Activated naive CD8-positive, alpha-beta T cell treated with anti-CD3 and anti-CD28 coated beads for 36 hours (primary cell): Measurements from ENCODE around the gene POLD3. TPM values are rescaled to one million over a fixed set of nuclear protein-coding genes. Genes with fewer than 3 reads are reported as not detected.

Source experiments
- DNase-seq: peaks from one replicate; pipeline ENCODE4 v3.0.0; 2021
- H3K27ac Mint-ChIP-seq: one replicate; pipeline ENCODE4 v1.8.0; 2022; ENCODE audit warnings: mild to moderate bottlenecking, moderate library complexity, mixed read lengths
- H3K27me3 Mint-ChIP-seq: one replicate; pipeline ENCODE4 v1.8.0; 2022; ENCODE audit warnings: mild to moderate bottlenecking, mixed read lengths
- H3K36me3 Mint-ChIP-seq: one replicate; pipeline ENCODE4 v1.8.0; 2021; ENCODE audit warnings: mild to moderate bottlenecking, mixed read lengths
- H3K4me1 Mint-ChIP-seq: one replicate; pipeline ENCODE4 v1.8.0; 2021; ENCODE audit warnings: mixed read lengths
- H3K4me3 Mint-ChIP-seq: one replicate; pipeline ENCODE4 v1.8.0; 2022; ENCODE audit warnings: mild to moderate bottlenecking, moderate library complexity, mixed read lengths
- H3K9me3 Mint-ChIP-seq: one replicate; pipeline ENCODE4 v1.8.0; 2022; ENCODE audit warnings: mixed read lengths
- total RNA-seq, 2 experiments: library from RNA; stranded (reverse); gene quantifications; one replicate each; pipeline ENCODE4 v1.2.3, GENCODE V29; 2021

POLD3 gene
- total RNA-seq, 2 experiments from 2014 or later: 68.4 to 71.3 TPM

- H3K36me3 Mint-ChIP-seq: peaks cover 18% of the 10 kb centered on the region
- H3K4me3 Mint-ChIP-seq: no peak overlapping the region
- no peaks in the 10 kb centered on the region for H3K27me3 Mint-ChIP-seq
- H3K27ac Mint-ChIP-seq: no peak overlapping the region
- H3K4me1 Mint-ChIP-seq: peaks cover 2% of the 10 kb centered on the region
- H3K9me3 Mint-ChIP-seq: no peaks in the 10 kb centered on the region
- no peak for DNase-seq
These were observed 16.0 kb downstream of the POLD3 start for GRCh38 chr11:74608431-74608830.

DNA sequence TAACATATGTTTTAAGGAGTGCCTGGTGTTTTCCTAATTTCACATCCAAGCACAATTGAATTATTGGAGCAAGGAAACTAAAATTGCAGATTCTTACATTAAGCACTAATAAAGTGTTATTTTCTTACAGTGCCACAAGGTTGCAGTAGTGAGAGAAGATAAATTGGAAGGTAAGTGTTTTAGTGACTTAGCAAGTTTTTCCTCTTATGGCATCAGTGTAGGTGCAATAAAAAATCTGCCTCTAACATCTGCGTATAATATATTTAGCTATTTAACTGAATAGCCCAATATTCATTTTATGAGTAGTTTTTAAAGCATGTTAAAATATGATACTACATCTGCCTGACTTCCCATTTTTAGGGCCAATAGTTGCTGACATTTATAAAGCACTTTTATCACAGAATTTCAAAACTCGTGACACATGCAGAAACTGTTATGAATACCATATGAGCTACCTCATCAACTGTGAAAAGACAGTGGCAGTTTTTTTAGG, 19.0 kb downstream of the POLD3 start:
- Mint-ChIP-seq H3K4me1 (peaks cover 2% of the 10 kb centered on the region), H3K4me3 (no peak overlapping the region), H3K9me3 (no peaks in the 10 kb centered on the region), H3K27ac (no peak overlapping the region), H3K27me3 (no peaks in the 10 kb centered on the region), H3K36me3 (peaks cover 21% of the 10 kb centered on the region)
- no peak for DNase-seq

- Mint-ChIP-seq H3K4me3 (no peak overlapping the region), H3K27me3 (no peaks in the 10 kb centered on the region), H3K27ac (no peak overlapping the region), H3K4me1 (peaks cover 2% of the 10 kb centered on the region), H3K36me3 (peaks cover 27% of the 10 kb centered on the region), H3K9me3 (no peaks in the 10 kb centered on the region)
- no peak for DNase-seq
These were observed 20.5 kb downstream of the POLD3 start for GRCh38 chr11:74612877-74613276.

- Mint-ChIP-seq H3K4me1 (no peaks in the 10 kb centered on the region), H3K36me3 (peaks cover 28% of the 10 kb centered on the region), H3K27ac (no peak overlapping the region), H3K4me3 (no peak overlapping the region), H3K9me3 (no peaks in the 10 kb centered on the region), H3K27me3 (no peaks in the 10 kb centered on the region)
- DNase-seq: no peak
These were observed 22.9 kb downstream of the POLD3 start for GRCh38 chr11:74615311-74615710.

GRCh38 chr11:74615988-74616387, 23.6 kb downstream of the POLD3 start:
- H3K4me1 Mint-ChIP-seq: no peaks in the 10 kb centered on the region
- H3K27ac Mint-ChIP-seq: no peak overlapping the region
- H3K36me3 Mint-ChIP-seq: peaks cover 31% of the 10 kb centered on the region
- no peaks in the 10 kb centered on the region for H3K9me3 Mint-ChIP-seq
- H3K27me3 Mint-ChIP-seq: no peaks in the 10 kb centered on the region
- no peak overlapping the region for H3K4me3 Mint-ChIP-seq
- DNase-seq: no peak

DNA sequence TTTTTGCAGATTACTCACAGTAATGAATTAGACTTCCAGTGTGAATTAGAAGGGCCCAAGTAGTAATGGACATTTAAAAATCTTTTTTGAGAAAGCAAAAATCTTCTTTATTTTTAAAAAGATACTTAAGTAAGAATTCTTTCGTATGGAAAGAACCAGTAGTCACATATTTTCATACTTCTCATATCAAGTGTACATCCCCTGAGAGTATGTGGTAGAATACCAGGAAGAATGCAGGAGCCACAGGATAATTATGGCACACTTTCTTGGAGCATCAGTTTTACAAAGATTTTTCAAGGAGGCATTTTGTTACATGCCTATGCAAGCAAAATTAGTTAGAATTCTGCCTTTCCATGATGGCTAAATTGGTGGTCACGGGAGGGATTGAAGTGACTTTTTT, 28.1 kb downstream of the POLD3 start:
- no peak for DNase-seq
- Mint-ChIP-seq H3K9me3 (no peaks in the 10 kb centered on the region), H3K27ac (no peak overlapping the region), H3K36me3 (peaks cover 48% of the 10 kb centered on the region), H3K4me1 (no peaks in the 10 kb centered on the region), H3K27me3 (no peaks in the 10 kb centered on the region), H3K4me3 (no peak overlapping the region)

- Mint-ChIP-seq H3K4me3 (no peak overlapping the region), H3K36me3 (peaks cover 42% of the 10 kb centered on the region), H3K27me3 (no peaks in the 10 kb centered on the region), H3K27ac (no peak overlapping the region), H3K9me3 (no peaks in the 10 kb centered on the region), H3K4me1 (no peaks in the 10 kb centered on the region)
- DNase-seq: no peak
These were observed 33.7 kb downstream of the POLD3 start for GRCh38 chr11:74626130-74626529.

DNA sequence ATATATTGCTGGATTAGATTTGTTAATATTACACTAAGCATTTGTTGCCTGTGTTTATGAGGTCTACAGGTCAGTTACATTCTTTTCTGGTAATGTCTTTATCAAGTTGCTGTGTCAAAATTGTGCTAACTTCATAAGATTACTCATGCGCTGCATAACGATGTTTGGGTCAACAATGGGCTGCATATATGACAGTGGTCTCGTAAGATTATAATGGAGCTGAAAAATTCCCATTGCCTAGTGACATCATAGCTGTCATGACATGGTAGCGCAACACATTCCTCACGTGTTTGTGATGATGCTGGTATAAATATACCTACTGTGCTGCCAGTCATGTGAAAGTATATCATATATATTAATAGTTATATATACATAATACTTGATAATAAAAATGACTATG, 34.2 kb downstream of the POLD3 start:
- Mint-ChIP-seq H3K36me3 (peaks cover 39% of the 10 kb centered on the region), H3K4me3 (no peak overlapping the region), H3K27ac (no peak overlapping the region), H3K4me1 (peaks cover under 1% of the 10 kb centered on the region), H3K9me3 (no peaks in the 10 kb centered on the region), H3K27me3 (no peaks in the 10 kb centered on the region)
- DNase-seq: no peak

DNA sequence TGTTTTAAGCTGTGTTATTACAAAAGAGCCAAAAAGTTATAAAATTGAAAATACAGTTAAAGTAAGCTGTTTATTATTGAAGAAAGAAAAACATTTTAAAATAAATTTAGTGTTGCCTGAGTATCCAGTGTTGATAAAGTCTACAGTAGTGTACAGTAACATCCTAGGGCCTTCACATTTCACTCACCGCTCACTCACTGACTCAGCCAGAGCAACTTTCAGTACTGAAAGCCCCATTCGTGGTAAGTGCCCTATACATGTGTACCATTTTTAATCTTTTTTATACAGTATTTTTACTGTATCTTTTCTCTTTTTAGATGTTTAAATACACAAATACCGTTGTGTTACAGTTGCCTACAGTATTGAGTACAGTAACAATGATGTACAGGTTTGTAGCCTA, 35.0 kb downstream of the POLD3 start:
- H3K27ac Mint-ChIP-seq: no peak overlapping the region
- no peaks in the 10 kb centered on the region for H3K9me3 Mint-ChIP-seq
- no peak overlapping the region for H3K4me3 Mint-ChIP-seq
- H3K4me1 Mint-ChIP-seq: peaks cover 2% of the 10 kb centered on the region
- H3K36me3 Mint-ChIP-seq: peaks cover 35% of the 10 kb centered on the region
- no peak for DNase-seq
- H3K27me3 Mint-ChIP-seq: no peaks in the 10 kb centered on the region

GRCh38 chr11:74630043-74630442, 37.7 kb downstream of the POLD3 start:
- H3K9me3 Mint-ChIP-seq: no peaks in the 10 kb centered on the region
- no peaks in the 10 kb centered on the region for H3K27me3 Mint-ChIP-seq
- H3K27ac Mint-ChIP-seq: no peak overlapping the region
- H3K36me3 Mint-ChIP-seq: peaks cover 39% of the 10 kb centered on the region
- H3K4me3 Mint-ChIP-seq: no peak overlapping the region
- peaks cover 2% of the 10 kb centered on the region for H3K4me1 Mint-ChIP-seq
- no peak for DNase-seq

GRCh38 chr11:74633406-74634393, 41.3 kb downstream of the POLD3 start:
- no peaks in the 10 kb centered on the region for H3K9me3 Mint-ChIP-seq
- DNase-seq: no peak
- peaks cover 49% of the 10 kb centered on the region for H3K36me3 Mint-ChIP-seq
- peaks cover 13% of the 10 kb centered on the region for H3K4me1 Mint-ChIP-seq
- no peak overlapping the region for H3K4me3 Mint-ChIP-seq
- H3K27ac Mint-ChIP-seq: no peak overlapping the region
- H3K27me3 Mint-ChIP-seq: no peaks in the 10 kb centered on the region

- no peak overlapping the region for H3K27ac Mint-ChIP-seq
- DNase-seq: no peak
- no peak overlapping the region for H3K4me3 Mint-ChIP-seq
- H3K9me3 Mint-ChIP-seq: no peaks in the 10 kb centered on the region
- no peaks in the 10 kb centered on the region for H3K27me3 Mint-ChIP-seq
- H3K4me1 Mint-ChIP-seq: peaks cover 13% of the 10 kb centered on the region
- H3K36me3 Mint-ChIP-seq: peaks cover 45% of the 10 kb centered on the region
These were observed 42.2 kb downstream of the POLD3 start for GRCh38 chr11:74634537-74634936.

- Mint-ChIP-seq H3K4me3 (no peak overlapping the region), H3K27me3 (no peaks in the 10 kb centered on the region), H3K9me3 (no peaks in the 10 kb centered on the region), H3K27ac (no peak overlapping the region), H3K36me3 (peaks cover 53% of the 10 kb centered on the region), H3K4me1 (peaks cover 12% of the 10 kb centered on the region)
- DNase-seq: no peak
These were observed 44.3 kb downstream of the POLD3 start for GRCh38 chr11:74636630-74637184.

DNA sequence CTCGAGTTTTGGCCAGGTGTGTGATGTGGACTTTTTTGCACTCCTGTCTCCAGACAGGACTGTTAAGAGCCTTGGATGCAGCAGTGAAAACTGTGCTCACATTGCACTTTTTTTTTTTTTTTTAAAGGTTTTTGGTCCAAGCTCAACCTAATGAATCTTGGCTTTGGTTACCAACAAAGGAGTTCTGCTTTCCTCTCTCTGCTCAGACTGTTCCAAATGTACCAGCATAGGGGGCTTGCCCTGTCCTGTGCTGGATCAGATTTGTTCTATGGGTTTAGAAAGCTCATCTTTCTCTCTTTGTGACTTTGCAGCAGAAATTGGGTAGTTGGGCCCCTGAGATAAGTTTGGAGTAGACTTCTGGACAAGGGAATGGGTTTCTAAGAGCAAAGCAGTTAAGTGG, 45.3 kb downstream of the POLD3 start:
- Mint-ChIP-seq H3K36me3 (peaks cover 58% of the 10 kb centered on the region), H3K4me1 (peaks cover 12% of the 10 kb centered on the region), H3K4me3 (no peak overlapping the region), H3K9me3 (no peaks in the 10 kb centered on the region), H3K27ac (no peak overlapping the region), H3K27me3 (no peaks in the 10 kb centered on the region)
- no peak for DNase-seq

DNA sequence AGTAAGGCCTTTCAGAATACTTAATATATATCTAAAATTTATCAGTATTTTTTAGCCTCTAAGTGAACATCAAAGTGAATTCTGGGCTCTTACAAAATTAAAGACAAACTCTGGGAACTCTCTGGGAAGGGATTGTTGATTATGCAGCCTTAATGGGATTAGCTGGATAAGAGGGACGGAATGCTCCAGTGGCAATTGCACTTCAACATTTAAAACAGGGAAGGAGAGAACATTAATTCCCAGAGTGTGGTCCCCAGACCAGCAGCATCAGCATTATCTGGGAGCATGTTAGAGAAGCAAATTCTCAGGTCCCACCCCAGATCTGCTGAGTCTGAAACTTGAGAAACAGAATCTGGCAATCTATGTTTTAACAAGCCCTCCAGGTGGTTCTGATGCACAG, 46.5 kb downstream of the POLD3 start:
- peaks cover 12% of the 10 kb centered on the region for H3K4me1 Mint-ChIP-seq
- no peak overlapping the region for H3K4me3 Mint-ChIP-seq
- no peaks in the 10 kb centered on the region for H3K27me3 Mint-ChIP-seq
- H3K9me3 Mint-ChIP-seq: no peaks in the 10 kb centered on the region
- peaks cover 60% of the 10 kb centered on the region for H3K36me3 Mint-ChIP-seq
- no peak overlapping the region for H3K27ac Mint-ChIP-seq
- no peak for DNase-seq

- Mint-ChIP-seq H3K4me3 (no peak overlapping the region), H3K4me1 (peaks cover 12% of the 10 kb centered on the region), H3K9me3 (no peaks in the 10 kb centered on the region), H3K27me3 (no peaks in the 10 kb centered on the region), H3K27ac (no peak overlapping the region), H3K36me3 (peaks cover 61% of the 10 kb centered on the region)
- DNase-seq: no peak
These were observed 47.2 kb downstream of the POLD3 start for GRCh38 chr11:74639533-74639932.
